GM19395 (cell line): ENCODE results near the gene SPAG16.

Source experiments
- ATAC-seq: cut with Tn5 transposase; IDR thresholded peaks from one replicate; pipeline ENCODE4 v1.9.1; 2021; ENCODE audit warnings: mild to moderate bottlenecking, moderate library complexity; ENCODE audit not compliant: unreplicated experiment

The SPAG16 gene

DNA sequence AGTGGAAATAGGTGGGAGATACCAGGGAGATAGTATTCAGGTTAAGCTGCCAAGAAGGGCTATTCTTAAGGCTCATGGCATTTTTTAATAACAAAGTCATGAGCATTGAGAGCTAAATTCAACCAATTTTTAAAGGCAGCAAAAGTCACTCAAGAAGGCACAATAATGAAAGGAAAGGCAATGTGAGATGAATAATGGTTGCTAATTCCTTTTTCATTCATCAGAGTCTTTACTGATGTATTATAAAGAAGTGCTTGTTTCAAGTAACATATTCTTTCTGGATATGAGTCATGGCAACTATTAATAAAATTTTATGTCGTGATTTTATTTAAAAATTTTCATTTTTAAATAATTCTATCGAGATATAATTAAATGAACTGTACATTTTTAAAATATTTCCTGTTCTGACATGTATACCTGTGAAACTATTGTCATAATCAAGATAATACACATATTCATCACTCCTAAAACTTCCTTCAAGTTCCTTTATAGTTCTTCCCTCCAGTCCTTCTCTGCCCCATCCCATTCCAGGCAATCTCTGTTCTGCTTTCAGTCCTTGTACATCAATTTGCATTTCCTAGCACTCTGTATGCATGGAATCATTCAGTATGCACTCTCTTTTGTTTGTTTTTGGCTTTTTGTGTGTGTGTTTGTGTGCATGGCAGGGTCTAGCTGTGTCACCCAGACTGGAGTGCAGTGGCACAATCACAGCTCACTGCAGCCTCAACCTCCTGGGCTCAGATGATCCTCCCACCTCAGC, 1167.4 kb downstream of the SPAG16 start:
- no peak for ATAC-seq
